ENCODE results near the gene ENOPH1. TPM values are rescaled to one million over a fixed set of nuclear protein-coding genes. Genes with fewer than 3 reads are reported as not detected.

The ENOPH1 gene
- total and polyA plus RNA-seq, 2 experiments from 2014 or later: 34.0 to 35.6 TPM

DNA sequence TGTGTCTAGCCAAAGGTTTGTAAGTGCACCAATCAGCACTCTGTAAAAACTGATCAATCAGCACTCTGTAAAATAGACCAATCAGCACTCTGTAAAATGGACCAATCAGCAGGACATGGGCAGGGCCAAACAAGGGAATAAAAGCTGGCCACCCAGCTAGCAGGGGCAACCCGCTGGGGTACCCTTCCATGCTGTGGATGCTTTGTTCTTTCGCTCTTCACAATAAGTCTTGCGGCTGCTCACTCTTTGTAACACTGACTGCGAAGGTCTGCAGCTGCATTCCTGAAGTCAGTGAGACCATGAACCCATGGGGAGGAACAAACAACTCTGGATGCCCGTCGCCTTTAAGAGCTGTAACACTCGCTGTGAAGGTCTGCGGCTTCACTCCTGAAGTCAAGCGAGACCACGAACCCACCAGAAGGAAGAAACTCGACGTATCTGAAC lies 14.4 kb upstream of the ENOPH1 start:
- Histone ChIP-seq H3K27me3 (replicated peaks; ENCODE audit: insufficient read depth) (no peaks in the 10 kb centered on the region), H3K9me3 (ENCODE audit: low read depth) (peaks cover 6% of the 10 kb centered on the region), H3K4me2 (ENCODE audit: unreplicated experiment) (no peak overlapping the region), H2AFZ (no peak overlapping the region), H3K27ac (no peak overlapping the region), H3K36me3 (ENCODE audit: low read depth) (no peaks in the 10 kb centered on the region), H3K4me3 (no peak overlapping the region), H3F3A (ENCODE audit: insufficient read depth) (peaks cover 16% of the 10 kb centered on the region), H4K20me1 (ENCODE audit: insufficient read depth) (no peaks in the 10 kb centered on the region), H3K79me2 (ENCODE audit: insufficient read depth) (no peaks in the 10 kb centered on the region), H3K9ac (no peak overlapping the region), H3K9me2 (ENCODE audit: insufficient read depth) (no peaks in the 10 kb centered on the region), H3K4me1 (ENCODE audit: insufficient read depth) (no peaks in the 10 kb centered on the region)
- 85 to 89% methylated on average over 12 of the region's 12 CpGs for WGBS, 2 experiments (ENCODE audit: low coverage in 1 of 2, low lambda C conversion rate in 2 of 2, missing lambda C conversion rate in 2 of 2)
- in situ Hi-C loops (cut with MboI): no loop called here
- TF ChIP-seq EZH2phosphoT487 (IDR thresholded peaks at IDR 0.05; ENCODE audit: insufficient read depth, low read depth) (no peak), EZH2 (IDR thresholded peaks at IDR 0.05; ENCODE audit: insufficient read depth, poor library complexity, severe bottlenecking) (no peak)
- no peak for DNase-seq

DNA sequence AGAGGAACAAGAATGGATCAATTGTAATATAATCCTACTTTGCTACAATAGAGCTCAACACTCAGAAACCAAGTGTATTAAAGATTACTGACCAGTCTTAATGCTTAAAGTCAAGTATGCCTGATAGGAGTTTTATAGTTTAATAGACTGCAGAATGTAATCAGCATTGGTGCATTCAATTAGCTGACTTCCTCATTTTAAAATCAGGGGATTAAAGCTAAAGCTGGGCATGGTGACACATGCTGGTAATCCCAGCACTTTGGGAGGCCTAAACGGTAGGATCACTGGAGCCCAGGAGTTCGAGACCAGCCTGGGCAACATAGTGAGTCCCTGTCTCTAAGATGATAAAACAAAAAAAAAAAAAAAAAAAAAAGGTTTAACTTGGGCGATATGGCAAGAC lies 10.9 kb upstream of the ENOPH1 start:
- no peak overlapping the region for H3K4me2 ChIP-seq (ENCODE audit: unreplicated experiment)
- TF ChIP-seq EZH2phosphoT487 (IDR thresholded peaks at IDR 0.05; ENCODE audit: insufficient read depth, low read depth) (no peak), EZH2 (IDR thresholded peaks at IDR 0.05; ENCODE audit: insufficient read depth, poor library complexity, severe bottlenecking) (no peak)
- peaks cover 21% of the 10 kb centered on the region for H3K36me3 ChIP-seq (ENCODE audit: low read depth)
- no peaks in the 10 kb centered on the region for H3K9me2 ChIP-seq (ENCODE audit: insufficient read depth)
- no peaks in the 10 kb centered on the region for H3K9me3 ChIP-seq (ENCODE audit: low read depth)
- in situ Hi-C loops (cut with MboI): no loop called here
- H3F3A ChIP-seq (ENCODE audit: insufficient read depth): peaks cover 49% of the 10 kb centered on the region
- H3K27me3 ChIP-seq (replicated peaks; ENCODE audit: insufficient read depth): no peaks in the 10 kb centered on the region
- no peak overlapping the region for H3K9ac ChIP-seq
- 67 to 74% methylated on average over 3 of the region's 3 CpGs for WGBS, 2 experiments (ENCODE audit: low coverage in 1 of 2, low lambda C conversion rate in 2 of 2, missing lambda C conversion rate in 2 of 2)
- peaks cover 8% of the 10 kb centered on the region for H4K20me1 ChIP-seq (ENCODE audit: insufficient read depth)
- H3K4me3 ChIP-seq: no peak overlapping the region
- peaks cover 13% of the 10 kb centered on the region for H3K4me1 ChIP-seq (ENCODE audit: insufficient read depth)
- H2AFZ ChIP-seq: no peak overlapping the region
- H3K79me2 ChIP-seq (ENCODE audit: insufficient read depth): peaks cover 6% of the 10 kb centered on the region
- no peak for DNase-seq
- H3K27ac ChIP-seq: no peak overlapping the region

DNA sequence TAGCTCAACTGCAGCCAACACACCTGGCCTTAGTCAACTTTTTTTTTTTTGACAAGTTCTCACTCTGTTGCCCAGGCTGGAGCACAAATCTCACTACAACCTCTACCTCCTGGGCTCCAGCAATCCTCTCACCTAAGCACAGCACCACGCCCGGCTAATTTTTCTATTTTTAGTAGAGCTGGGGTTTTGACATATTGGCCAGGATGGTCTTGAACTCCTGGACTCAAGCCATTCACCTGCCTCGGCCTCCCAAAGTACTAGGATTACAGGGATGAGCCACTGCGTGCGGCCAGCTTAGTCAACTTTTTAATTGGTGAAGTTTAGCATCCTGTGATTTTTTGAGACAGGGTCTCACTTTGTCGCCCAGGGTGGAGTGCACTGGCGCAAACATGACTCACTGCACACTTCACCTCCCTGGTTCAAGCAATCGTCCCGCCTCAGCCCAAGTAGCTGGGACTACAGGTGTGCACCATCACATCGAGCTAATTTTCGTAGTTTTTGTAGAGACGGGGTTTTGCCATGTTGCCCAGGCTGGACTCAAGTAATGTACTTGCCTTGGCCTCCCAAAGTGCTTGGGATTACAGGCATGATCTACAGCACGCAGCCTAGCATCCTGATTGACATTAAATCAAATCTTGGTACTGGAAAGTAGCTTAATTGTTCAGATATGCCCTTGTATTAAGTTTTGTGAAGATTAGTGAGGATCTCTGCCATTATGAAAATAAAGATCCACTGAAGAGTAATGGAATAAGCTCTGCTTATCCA lies 8.4 kb upstream of the ENOPH1 start:
- H3K9ac ChIP-seq: no peak overlapping the region
- no peak for TF ChIP-seq EZH2 (IDR thresholded peaks at IDR 0.05; ENCODE audit: insufficient read depth, poor library complexity, severe bottlenecking)
- no peak for TF ChIP-seq EZH2phosphoT487 (IDR thresholded peaks at IDR 0.05; ENCODE audit: insufficient read depth, low read depth)
- H3K4me3 ChIP-seq: no peak overlapping the region
- H3K4me2 ChIP-seq (ENCODE audit: unreplicated experiment): no peak overlapping the region
- peaks cover 32% of the 10 kb centered on the region for H3K79me2 ChIP-seq (ENCODE audit: insufficient read depth)
- peaks cover 74% of the 10 kb centered on the region for H3F3A ChIP-seq (ENCODE audit: insufficient read depth)
- peaks cover 32% of the 10 kb centered on the region for H4K20me1 ChIP-seq (ENCODE audit: insufficient read depth)
- DNase-seq: no peak
- 85 to 87% methylated on average over 13 of the region's 13 CpGs for WGBS, 2 experiments (ENCODE audit: low coverage in 1 of 2, low lambda C conversion rate in 2 of 2, missing lambda C conversion rate in 2 of 2)
- H3K9me3 ChIP-seq (ENCODE audit: low read depth): no peaks in the 10 kb centered on the region
- H3K36me3 ChIP-seq (ENCODE audit: low read depth): peaks cover 46% of the 10 kb centered on the region
- H2AFZ ChIP-seq: no peak overlapping the region
- in situ Hi-C loops (cut with MboI): no loop called here
- H3K27me3 ChIP-seq (replicated peaks; ENCODE audit: insufficient read depth): no peaks in the 10 kb centered on the region
- no peak overlapping the region for H3K27ac ChIP-seq
- no peaks in the 10 kb centered on the region for H3K9me2 ChIP-seq (ENCODE audit: insufficient read depth)
- H3K4me1 ChIP-seq (ENCODE audit: insufficient read depth): peaks cover 38% of the 10 kb centered on the region

- H3K9me3 ChIP-seq (ENCODE audit: low read depth): no peaks in the 10 kb centered on the region
- peaks cover 38% of the 10 kb centered on the region for H4K20me1 ChIP-seq (ENCODE audit: insufficient read depth)
- H3K27me3 ChIP-seq (replicated peaks; ENCODE audit: insufficient read depth): no peaks in the 10 kb centered on the region
- TF ChIP-seq EZH2phosphoT487 (IDR thresholded peaks at IDR 0.05; ENCODE audit: insufficient read depth, low read depth): no peak
- no peak for TF ChIP-seq EZH2 (IDR thresholded peaks at IDR 0.05; ENCODE audit: insufficient read depth, poor library complexity, severe bottlenecking)
- H3K9ac ChIP-seq: no peak overlapping the region
- peaks cover 40% of the 10 kb centered on the region for H3K4me1 ChIP-seq (ENCODE audit: insufficient read depth)
- no peaks in the 10 kb centered on the region for H3K9me2 ChIP-seq (ENCODE audit: insufficient read depth)
- no peak for DNase-seq
- H3K36me3 ChIP-seq (ENCODE audit: low read depth): peaks cover 52% of the 10 kb centered on the region
- H3K79me2 ChIP-seq (ENCODE audit: insufficient read depth): peaks cover 38% of the 10 kb centered on the region
- WGBS, 2 experiments (ENCODE audit: low coverage in 1 of 2, low lambda C conversion rate in 2 of 2, missing lambda C conversion rate in 2 of 2): 97 to 99% methylated on average over 5 of the region's 5 CpGs
- no peak overlapping the region for H3K27ac ChIP-seq
- in situ Hi-C loops (cut with MboI): no loop called here
- no peak overlapping the region for H2AFZ ChIP-seq
- H3F3A ChIP-seq (ENCODE audit: insufficient read depth): peaks cover 81% of the 10 kb centered on the region
- H3K4me3 ChIP-seq: no peak overlapping the region
- no peak overlapping the region for H3K4me2 ChIP-seq (ENCODE audit: unreplicated experiment)
These were observed 7.8 kb upstream of the ENOPH1 start for GRCh38 chr4:82422616-82423015.
